ENCODE results near the gene C1GALT1. TPM values are rescaled to one million over a fixed set of nuclear protein-coding genes. Genes with fewer than 3 reads are reported as not detected.

Gene C1GALT1
- total RNA-seq, 1 experiment from 2014 or later, result 52.2 TPM

DNA sequence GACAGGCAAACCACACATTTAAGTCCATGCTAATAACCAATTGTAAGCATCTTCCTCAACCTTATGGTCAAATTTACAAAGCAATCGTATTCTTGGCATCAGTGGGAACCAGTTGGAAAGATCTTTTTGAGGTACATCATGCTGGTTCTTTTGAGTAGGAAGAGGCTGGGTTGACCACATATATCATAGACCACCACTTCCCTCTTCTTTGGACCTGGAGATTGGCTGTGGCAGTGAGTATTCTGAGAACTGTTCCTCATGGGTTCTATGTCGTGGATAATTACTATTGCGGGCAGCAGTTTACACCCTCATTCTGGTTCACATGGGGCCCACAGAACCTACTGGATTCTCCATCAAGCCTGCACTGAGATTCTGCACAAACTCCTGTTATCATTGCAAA is 35.5 kb upstream of the C1GALT1 start:
- no peak overlapping the region for H3K4me3 ChIP-seq (ENCODE audit: low read depth, low read length)
- Mint-ChIP-seq H3K4me3 (ENCODE audit: unreplicated experiment) (no peak overlapping the region), H3K36me3 (ENCODE audit: insufficient read depth, unreplicated experiment) (no peaks in the 10 kb centered on the region), H3K9me3 (ENCODE audit: unreplicated experiment) (peaks cover 51% of the 10 kb centered on the region), H3K4me1 (ENCODE audit: low read depth, unreplicated experiment) (peaks cover 12% of the 10 kb centered on the region), H3K27ac (ENCODE audit: unreplicated experiment) (no peak overlapping the region), H3K27me3 (ENCODE audit: insufficient read depth, unreplicated experiment) (no peaks in the 10 kb centered on the region)
- peaks cover 5% of the 10 kb centered on the region; the same call in 1 of the 2 replicates for H3K4me1 ChIP-seq
- CTCF ChIA-PET, result no interaction called here
- no peaks in the 10 kb centered on the region for H3K36me3 ChIP-seq (ENCODE audit: control insufficient read depth, insufficient read depth, low read length)
- no peaks in the 10 kb centered on the region for H3K27me3 ChIP-seq (replicated peaks; ENCODE audit: control insufficient read depth, insufficient read depth, low read length)
- TF ChIP-seq, protein P1, sequence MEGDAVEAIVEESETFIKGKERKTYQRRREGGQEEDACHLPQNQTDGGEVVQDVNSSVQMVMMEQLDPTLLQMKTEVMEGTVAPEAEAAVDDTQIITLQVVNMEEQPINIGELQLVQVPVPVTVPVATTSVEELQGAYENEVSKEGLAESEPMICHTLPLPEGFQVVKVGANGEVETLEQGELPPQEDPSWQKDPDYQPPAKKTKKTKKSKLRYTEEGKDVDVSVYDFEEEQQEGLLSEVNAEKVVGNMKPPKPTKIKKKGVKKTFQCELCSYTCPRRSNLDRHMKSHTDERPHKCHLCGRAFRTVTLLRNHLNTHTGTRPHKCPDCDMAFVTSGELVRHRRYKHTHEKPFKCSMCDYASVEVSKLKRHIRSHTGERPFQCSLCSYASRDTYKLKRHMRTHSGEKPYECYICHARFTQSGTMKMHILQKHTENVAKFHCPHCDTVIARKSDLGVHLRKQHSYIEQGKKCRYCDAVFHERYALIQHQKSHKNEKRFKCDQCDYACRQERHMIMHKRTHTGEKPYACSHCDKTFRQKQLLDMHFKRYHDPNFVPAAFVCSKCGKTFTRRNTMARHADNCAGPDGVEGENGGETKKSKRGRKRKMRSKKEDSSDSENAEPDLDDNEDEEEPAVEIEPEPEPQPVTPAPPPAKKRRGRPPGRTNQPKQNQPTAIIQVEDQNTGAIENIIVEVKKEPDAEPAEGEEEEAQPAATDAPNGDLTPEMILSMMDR (IDR thresholded peaks at IDR 0.05; ENCODE audit: insufficient read depth in 1 of 2, low read depth in 1 of 2, low read length in 1 of 2, severe bottlenecking in 1 of 2, unreplicated experiment in 1 of 2), result no peak
- intact Hi-C loops (cut with micrococcal nuclease; ENCODE audit: unreplicated experiment), result no loop called here
- BruUV-seq (replicated peaks), result no TSS peak
- DNase-seq, result no peak
- POLR2A ChIA-PET, result no interaction called here
- no peaks in the 10 kb centered on the region for H3K9me3 ChIP-seq

DNA sequence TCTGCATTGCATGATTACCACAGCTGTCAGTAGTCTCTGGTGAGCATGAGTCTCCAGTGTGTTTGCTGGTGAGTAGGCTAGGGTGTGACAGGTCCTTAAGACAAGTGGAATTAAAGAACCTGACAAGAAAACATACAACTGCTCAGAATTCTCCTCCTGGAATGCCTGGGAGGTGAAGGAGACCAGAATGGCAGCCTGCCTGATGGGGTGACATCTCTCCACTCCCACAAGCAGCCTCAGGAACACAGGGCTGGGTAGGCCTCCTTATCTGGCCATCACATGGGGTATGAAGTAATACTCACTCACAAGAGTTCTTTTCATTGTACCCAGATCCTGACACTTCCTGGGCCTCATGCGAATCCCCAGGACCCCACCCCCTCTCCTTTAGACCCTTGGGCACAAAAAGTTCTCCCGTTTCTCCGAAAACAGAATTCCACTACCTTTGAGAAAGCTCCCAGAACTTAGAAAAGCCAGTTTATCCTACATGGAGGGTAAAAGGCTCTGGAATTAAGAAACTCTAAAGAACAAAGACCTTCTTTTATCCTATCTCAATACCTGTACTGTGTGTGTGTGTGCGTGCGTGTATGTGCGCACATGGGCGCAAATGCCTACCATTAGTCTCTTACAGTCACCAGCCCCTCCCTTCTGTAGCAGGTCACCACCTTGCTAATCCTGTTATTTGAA is 33.4 kb upstream of the C1GALT1 start:
- Histone ChIP-seq H3K4me3 (ENCODE audit: low read depth, low read length) (no peak overlapping the region), H3K27me3 (replicated peaks; ENCODE audit: control insufficient read depth, insufficient read depth, low read length) (no peaks in the 10 kb centered on the region), H3K4me1 (peaks cover 5% of the 10 kb centered on the region), H3K9me3 (peaks cover 4% of the 10 kb centered on the region), H3K36me3 (ENCODE audit: control insufficient read depth, insufficient read depth, low read length) (no peaks in the 10 kb centered on the region)
- CTCF ChIA-PET, result no interaction called here
- POLR2A ChIA-PET, result no interaction called here
- Mint-ChIP-seq H3K27me3 (ENCODE audit: insufficient read depth, unreplicated experiment) (no peaks in the 10 kb centered on the region), H3K27ac (ENCODE audit: unreplicated experiment) (no peak overlapping the region), H3K9me3 (ENCODE audit: unreplicated experiment) (peaks cover 32% of the 10 kb centered on the region), H3K4me3 (ENCODE audit: unreplicated experiment) (no peak overlapping the region), H3K4me1 (ENCODE audit: low read depth, unreplicated experiment) (peaks cover 15% of the 10 kb centered on the region), H3K36me3 (ENCODE audit: insufficient read depth, unreplicated experiment) (no peaks in the 10 kb centered on the region)
- BruUV-seq (replicated peaks), result no TSS peak
- peak; percentile 6 to 40 for DNase-seq
- TF ChIP-seq, protein P1 (IDR thresholded peaks at IDR 0.05; ENCODE audit: insufficient read depth in 1 of 2, low read depth in 1 of 2, low read length in 1 of 2, severe bottlenecking in 1 of 2, unreplicated experiment in 1 of 2), result no peak
- intact Hi-C loops (cut with micrococcal nuclease; ENCODE audit: unreplicated experiment), result no loop called here

DNA sequence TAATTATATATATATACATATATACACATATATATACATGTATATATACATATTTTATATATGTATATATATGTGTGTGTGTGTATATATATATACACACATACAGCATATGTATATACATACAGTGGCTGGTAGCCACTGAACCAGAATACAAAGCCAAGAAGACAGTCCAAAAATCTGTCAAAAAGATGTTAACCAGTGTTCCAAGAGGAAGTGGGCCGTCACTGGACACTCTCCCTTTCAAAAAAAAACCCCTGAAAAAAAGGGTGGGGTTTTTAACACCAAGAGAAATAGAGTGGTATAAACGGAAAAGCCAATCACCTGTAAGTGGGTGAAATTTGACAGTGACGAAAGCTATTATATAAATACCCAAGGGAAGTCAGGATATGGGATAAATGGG is 31.1 kb upstream of the C1GALT1 start:
- no peak overlapping the region for H3K27ac Mint-ChIP-seq (ENCODE audit: unreplicated experiment)
- H3K4me3 Mint-ChIP-seq (ENCODE audit: unreplicated experiment), result no peak overlapping the region
- intact Hi-C loops (cut with micrococcal nuclease; ENCODE audit: unreplicated experiment), result no loop called here
- no peaks in the 10 kb centered on the region for H3K36me3 Mint-ChIP-seq (ENCODE audit: insufficient read depth, unreplicated experiment)
- Histone ChIP-seq H3K9me3 (peaks cover 21% of the 10 kb centered on the region), H3K4me1 (peaks cover 12% of the 10 kb centered on the region), H3K4me3 (ENCODE audit: low read depth, low read length) (no peak overlapping the region), H3K27me3 (replicated peaks; ENCODE audit: control insufficient read depth, insufficient read depth, low read length) (no peaks in the 10 kb centered on the region), H3K36me3 (ENCODE audit: control insufficient read depth, insufficient read depth, low read length) (no peaks in the 10 kb centered on the region)
- H3K4me1 Mint-ChIP-seq (ENCODE audit: low read depth, unreplicated experiment), result peaks cover 19% of the 10 kb centered on the region
- ChIA-PET CTCF (no interaction called here), POLR2A (no interaction called here)
- peaks cover 30% of the 10 kb centered on the region for H3K9me3 Mint-ChIP-seq (ENCODE audit: unreplicated experiment)
- TF ChIP-seq, protein P1 (IDR thresholded peaks at IDR 0.05; ENCODE audit: insufficient read depth in 1 of 2, low read depth in 1 of 2, low read length in 1 of 2, severe bottlenecking in 1 of 2, unreplicated experiment in 1 of 2), result no peak
- BruUV-seq (replicated peaks), result no TSS peak
- H3K27me3 Mint-ChIP-seq (ENCODE audit: insufficient read depth, unreplicated experiment), result no peaks in the 10 kb centered on the region
- no peak for DNase-seq

Data from Caco-2 (cell line).